Liver (tissue), 9 donors: ENCODE measurements around the gene PATJ. TPM values are rescaled to one million over a fixed set of nuclear protein-coding genes. Genes with fewer than 3 reads are reported as not detected.
"Not testable (repeated sequence)": the region's sequence is repeated elsewhere in the genome, so short reads cannot be mapped to it uniquely, and the experiment has no call there.

ENCODE experiments used
- DNase-seq: peaks from one replicate; pipeline ENCODE4 v3.0.0-alpha.2; 2017; ENCODE audit warnings: low spot score
- H3K27ac ChIP-seq, 2 donors: one replicate each; pipeline ENCODE4 v1.7.0; 2013; ENCODE audit warnings: inconsistent platforms in 2 of 2, low read length in 2 of 2, control low read depth in 1 of 2, low read depth in 1 of 2, mild to moderate bottlenecking in 1 of 2
- H3K27me3 ChIP-seq, 4 donors: one replicate each; pipeline versions ENCODE4 v1.6.1 to v1.7.0; 2013; ENCODE audit warnings: low read length in 3 of 4, inconsistent platforms in 1 of 4, mild to moderate bottlenecking in 1 of 4, moderate library complexity in 1 of 4; ENCODE audit not compliant: control insufficient read depth in 4 of 4, insufficient read depth in 4 of 4
- H3K36me3 ChIP-seq, 4 donors: one replicate each; pipeline versions ENCODE4 v1.6.1 to v1.7.0; 2013; ENCODE audit warnings: low read length in 3 of 4, mild to moderate bottlenecking in 3 of 4, low read depth in 1 of 4, moderate library complexity in 1 of 4; ENCODE audit not compliant: control insufficient read depth in 4 of 4, insufficient read depth in 3 of 4
- H3K4me1 ChIP-seq, 4 donors: one replicate each; pipeline versions ENCODE4 v1.6.1 to v1.7.0; 2013; ENCODE audit warnings: low read length in 3 of 4, mild to moderate bottlenecking in 3 of 4, moderate library complexity in 1 of 4; ENCODE audit not compliant: control insufficient read depth in 4 of 4, insufficient read depth in 4 of 4
- H3K4me3 ChIP-seq, 3 donors: one replicate each; pipeline versions ENCODE4 v1.6.1 to v1.7.0; 2013; ENCODE audit warnings: low read length in 3 of 3, control low read depth in 1 of 3, low read depth in 1 of 3, mild to moderate bottlenecking in 1 of 3
- H3K9ac ChIP-seq, 2 donors: one replicate each; pipeline ENCODE4 v1.7.0; 2013; ENCODE audit warnings: low read length in 2 of 2, mild to moderate bottlenecking in 2 of 2, moderate library complexity in 2 of 2, control low read depth in 1 of 2, low read depth in 1 of 2
- H3K9me3 ChIP-seq, 4 donors: one replicate each; pipeline versions ENCODE4 v1.6.1 to v1.7.0; 2013; ENCODE audit warnings: low read length in 3 of 4; ENCODE audit not compliant: control insufficient read depth in 4 of 4
- EGR1 ChIP-seq, 2 donors: IDR thresholded peaks; 2 replicates each; pipeline ENCODE4 v1.6.1; 2016 to 2018; ENCODE audit warnings: antibody characterized with exemption in 2 of 2, low read depth in 2 of 2
- FOXA1 ChIP-seq: IDR thresholded peaks from 2 replicates; pipeline ENCODE4 v1.6.1; 2016; ENCODE audit warnings: antibody characterized with exemption
- HNF4A ChIP-seq, 2 donors: conservative IDR thresholded peaks; 2 replicates each; pipeline ENCODE4 v1.6.1; 2016; ENCODE audit warnings: antibody characterized with exemption in 2 of 2, mild to moderate bottlenecking in 2 of 2
- HNF4G ChIP-seq: IDR thresholded peaks from 2 replicates; pipeline ENCODE4 v1.6.1; 2016; ENCODE audit warnings: antibody characterized with exemption
- MAX ChIP-seq: IDR thresholded peaks from 2 replicates; pipeline ENCODE4 v1.6.1; 2016; ENCODE audit warnings: antibody characterized with exemption
- RAD21 ChIP-seq, 2 donors: IDR thresholded peaks; 2 replicates each; pipeline ENCODE4 v1.6.1; 2016; ENCODE audit warnings: antibody characterized with exemption in 2 of 2, mild to moderate bottlenecking in 2 of 2
- RXRA ChIP-seq, 2 donors: IDR thresholded peaks; 2 replicates each; pipeline ENCODE4 v1.6.1; 2017 to 2018; ENCODE audit warnings: antibody characterized with exemption in 2 of 2, mild to moderate bottlenecking in 1 of 2
- SP1 ChIP-seq: IDR thresholded peaks from 2 replicates; pipeline ENCODE4 v1.6.1; 2018; ENCODE audit warnings: antibody characterized with exemption, mild to moderate bottlenecking
- YY1 ChIP-seq: IDR thresholded peaks from 2 replicates; pipeline ENCODE4 v1.6.1; 2016; ENCODE audit warnings: antibody characterized with exemption, mild to moderate bottlenecking
- ZBTB33 ChIP-seq: IDR thresholded peaks from 2 replicates; pipeline ENCODE4 v1.6.1; 2016; ENCODE audit warnings: antibody characterized with exemption
- WGBS: extraction: QIAGEN DNeasy Blood & Tissue Kit; methylation state at CpG from one replicate; pipeline ENCODE4 v1.1.7; 2013; 5-methylcytosine and 5-hydroxymethylcytosine counted together
- polyA plus RNA-seq, 2 donors: library from polyadenylated mRNA; stranded (reverse) in 1 of 2; unstranded in 1 of 2; fragments of 200-250 nt in 1 of 2; fragments of >200 nt in 1 of 2; fragmentation: Nextera tagmentation in 1 of 2; extraction: Ambion mirVana in 1 of 2; gene quantifications; one replicate each; pipeline versions ENCODE4 v1.2.1 to v1.2.3, GENCODE V29; 2013 to 2015
- total RNA-seq, 2 donors: library from RNA; depleted of rRNA; stranded (reverse); fragments of >200 nt; gene quantifications; one replicate each; pipeline ENCODE4 v1.2.3, GENCODE V29; 2014
- donor health status: healthy.
- donor health status: healthy.
- donor health status: healthy.
- donor health status: healthy.
- donor health status: healthy.

PATJ gene
- total and polyA plus RNA-seq, 4 donors, result 5.7 to 29.8 (median 9.0) TPM

GRCh38 chr1:61708953-61709907 is 33.0 kb upstream of the PATJ start:
- no peak overlapping the region for H3K4me3 ChIP-seq
- H3K4me1 ChIP-seq, result peaks cover 0 to 5% (median 3%) of the 10 kb centered on the region in 4 donors
- DNase-seq, result no peak
- 89% methylated on average over 7 of the region's 7 CpGs for whole genome bisulfite sequencing
- H3K27me3 ChIP-seq, result no peaks in the 10 kb centered on the region
- H3K9ac ChIP-seq, result no peak overlapping the region
- H3K9me3 ChIP-seq, result no peaks in the 10 kb centered on the region
- H3K27ac ChIP-seq, result no peak overlapping the region
- peaks cover 2 to 18% (median 10%) of the 10 kb centered on the region in 4 donors for H3K36me3 ChIP-seq
- no peak for TF ChIP-seq FOXA1

- H3K9me3 ChIP-seq, result no peaks in the 10 kb centered on the region
- no peak overlapping the region for H3K27ac ChIP-seq
- WGBS, result 61% methylated on average over 2 of the region's 2 CpGs
- TF ChIP-seq MAX (no peak), SP1 (peak; percentile 22), ZBTB33 (no peak), RAD21 (IDR thresholded peaks at IDR 0.05) (no peak), EGR1 (IDR thresholded peaks at IDR 0.05; ENCODE audit: low read depth in 2 of 2) (no peak), HNF4G (peak; percentile 61), RXRA (IDR thresholded peaks at IDR 0.05) (no peak), HNF4A (conservative IDR thresholded peaks at IDR 0.05) (peak; percentile 81 to 90), FOXA1 (no peak)
- no peaks in the 10 kb centered on the region for H3K27me3 ChIP-seq
- peaks cover 2 to 18% (median 8%) of the 10 kb centered on the region in 4 donors for H3K36me3 ChIP-seq
- peaks cover 0 to 5% (median 3%) of the 10 kb centered on the region in 4 donors for H3K4me1 ChIP-seq
- DNase-seq, result no peak
- no peak overlapping the region for H3K4me3 ChIP-seq
- H3K9ac ChIP-seq, result no peak overlapping the region
Measured at GRCh38 chr1:61709908-61710289, 32.4 kb upstream of the PATJ start.

GRCh38 chr1:61711257-61711656 is 31.0 kb upstream of the PATJ start:
- H3K9me3 ChIP-seq, H3K27ac ChIP-seq, H3K4me3 ChIP-seq, H3K27me3 ChIP-seq, H3K4me1 ChIP-seq, DNase-seq, H3K9ac ChIP-seq, H3K36me3 ChIP-seq: not testable (repeated sequence)
- 94% methylated on average over 4 of the region's 4 CpGs for WGBS

- H3K9ac ChIP-seq, result no peak overlapping the region
- H3K27me3 ChIP-seq, result no peaks in the 10 kb centered on the region
- no peak for TF ChIP-seq EGR1 (IDR thresholded peaks at IDR 0.05; ENCODE audit: low read depth in 2 of 2)
- no peak for TF ChIP-seq YY1
- H3K4me1 ChIP-seq, result peaks cover 0 to 5% (median 4%) of the 10 kb centered on the region in 4 donors
- no peak overlapping the region for H3K27ac ChIP-seq
- no peak overlapping the region for H3K4me3 ChIP-seq
- peaks cover 0 to 9% (median 3%) of the 10 kb centered on the region in 4 donors for H3K36me3 ChIP-seq
- H3K9me3 ChIP-seq, result no peaks in the 10 kb centered on the region
- DNase-seq, result no peak
Measured at GRCh38 chr1:61711969-61712368, 30.3 kb upstream of the PATJ start.

- not testable (repeated sequence) for DNase-seq, H3K4me3 ChIP-seq, H3K9me3 ChIP-seq, H3K27me3 ChIP-seq, H3K9ac ChIP-seq, H3K27ac ChIP-seq, H3K36me3 ChIP-seq
- WGBS, result 81% methylated on average over 8 of the region's 8 CpGs
- H3K4me1 ChIP-seq, result peaks cover 3 to 11% (median 6%) of the 10 kb centered on the region in 4 donors
Measured at GRCh38 chr1:61718996-61719663, 23.1 kb upstream of the PATJ start.
